Neural progenitor cell (in vitro differentiated cells): ENCODE data around the gene SMPDL3B.

Source experiments
- EZH2 ChIP-seq: fragments of 200-600 bp; sonication (generic); IDR thresholded peaks from 2 replicates; pipeline ENCODE4 v1.6.1; 2017; ENCODE audit warnings: antibody characterized with exemption, mild to moderate bottlenecking, moderate library complexity
- TF ChIP-seq, protein P1 (sequence below): fragments of 200-600 bp; sonication (generic); IDR thresholded peaks from 2 replicates; pipeline ENCODE4 v1.5.1; 2017; ENCODE audit warnings: antibody characterized with exemption, mild to moderate bottlenecking

DNA sequence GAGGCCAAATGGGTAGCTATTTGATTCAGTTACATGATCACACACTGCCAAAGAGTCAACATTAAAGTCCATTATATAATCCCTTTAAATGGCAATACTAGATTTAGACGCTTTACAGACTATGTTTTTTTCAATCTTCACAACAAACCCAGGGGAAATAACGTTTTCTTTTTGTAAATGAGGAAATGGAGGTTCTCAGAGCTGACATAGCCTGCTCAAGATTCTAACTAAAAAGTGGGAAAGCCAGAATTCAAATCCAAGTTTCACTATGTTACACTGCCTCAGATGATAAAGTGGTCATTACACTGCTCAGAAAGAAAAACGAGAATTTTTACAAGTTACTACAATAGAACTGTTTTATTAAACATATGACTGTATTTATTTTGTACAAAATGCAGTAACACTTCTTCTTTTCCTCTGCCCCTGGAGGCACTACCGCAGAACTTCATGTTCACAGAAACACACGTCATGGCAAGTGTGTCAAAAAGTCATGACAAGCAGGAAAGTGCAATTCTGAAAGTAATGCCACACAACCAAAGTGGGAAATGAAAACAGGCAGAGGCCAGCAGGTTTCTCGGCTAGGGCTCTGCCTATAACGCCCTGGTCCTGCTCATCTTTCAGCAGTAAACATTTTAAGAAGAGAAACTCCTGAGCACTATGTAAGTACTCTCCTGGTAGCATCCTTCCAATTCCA is 43.5 kb upstream of the SMPDL3B start:
- TF ChIP-seq, protein P1, sequence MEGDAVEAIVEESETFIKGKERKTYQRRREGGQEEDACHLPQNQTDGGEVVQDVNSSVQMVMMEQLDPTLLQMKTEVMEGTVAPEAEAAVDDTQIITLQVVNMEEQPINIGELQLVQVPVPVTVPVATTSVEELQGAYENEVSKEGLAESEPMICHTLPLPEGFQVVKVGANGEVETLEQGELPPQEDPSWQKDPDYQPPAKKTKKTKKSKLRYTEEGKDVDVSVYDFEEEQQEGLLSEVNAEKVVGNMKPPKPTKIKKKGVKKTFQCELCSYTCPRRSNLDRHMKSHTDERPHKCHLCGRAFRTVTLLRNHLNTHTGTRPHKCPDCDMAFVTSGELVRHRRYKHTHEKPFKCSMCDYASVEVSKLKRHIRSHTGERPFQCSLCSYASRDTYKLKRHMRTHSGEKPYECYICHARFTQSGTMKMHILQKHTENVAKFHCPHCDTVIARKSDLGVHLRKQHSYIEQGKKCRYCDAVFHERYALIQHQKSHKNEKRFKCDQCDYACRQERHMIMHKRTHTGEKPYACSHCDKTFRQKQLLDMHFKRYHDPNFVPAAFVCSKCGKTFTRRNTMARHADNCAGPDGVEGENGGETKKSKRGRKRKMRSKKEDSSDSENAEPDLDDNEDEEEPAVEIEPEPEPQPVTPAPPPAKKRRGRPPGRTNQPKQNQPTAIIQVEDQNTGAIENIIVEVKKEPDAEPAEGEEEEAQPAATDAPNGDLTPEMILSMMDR: no peak
- TF ChIP-seq EZH2: no peak
